Thyroid gland (tissue), 4 donors: ENCODE measurements around the gene NDUFA7.

Experiments used
- POLR2A ChIP-seq, 2 donors: fragments of 450-650 bp; IDR thresholded peaks; one replicate each; pipeline ENCODE4 v1.6.1; 2017; ENCODE audit warnings: antibody characterized with exemption in 2 of 2, mild to moderate bottlenecking in 2 of 2, moderate library complexity in 1 of 2
- TF ChIP-seq, protein P1 (sequence below), 6 experiments: fragments of 200-600 bp in 3 of 6; fragments of 450-650 bp in 3 of 6; sonication (generic) in 3 of 6; IDR thresholded peaks; one replicate each; pipeline ENCODE4 v1.5.1; 2016 to 2019; ENCODE audit warnings: antibody characterized with exemption in 6 of 6, mild to moderate bottlenecking in 2 of 6, inconsistent platforms in 1 of 6, moderate library complexity in 1 of 6

DNA sequence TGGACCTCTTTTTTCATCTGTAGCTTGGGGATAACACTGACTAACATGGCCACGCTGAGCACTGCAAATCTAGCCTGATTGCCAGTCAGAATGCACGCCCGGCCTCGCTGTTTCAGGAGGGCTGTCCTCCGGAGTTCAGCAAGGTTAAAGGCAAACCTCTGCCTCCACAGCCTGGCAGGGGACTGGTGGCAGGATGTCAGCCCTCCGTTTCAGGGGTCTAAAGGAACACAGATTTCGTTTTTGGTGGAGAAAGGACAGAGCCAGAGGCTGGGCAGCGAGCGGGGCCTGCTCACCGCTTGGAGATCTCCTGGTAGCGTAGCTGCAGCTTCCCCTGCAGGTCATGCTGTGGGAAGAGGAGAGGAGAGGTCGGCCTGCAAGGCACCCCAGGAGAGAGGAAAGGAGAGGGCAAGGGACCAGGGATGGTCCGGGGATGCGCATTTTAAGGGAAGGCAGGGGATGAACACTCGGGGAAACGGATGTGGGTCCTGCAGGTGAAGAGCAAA is 560 bp downstream of the NDUFA7 start:
- TF ChIP-seq, protein P1, sequence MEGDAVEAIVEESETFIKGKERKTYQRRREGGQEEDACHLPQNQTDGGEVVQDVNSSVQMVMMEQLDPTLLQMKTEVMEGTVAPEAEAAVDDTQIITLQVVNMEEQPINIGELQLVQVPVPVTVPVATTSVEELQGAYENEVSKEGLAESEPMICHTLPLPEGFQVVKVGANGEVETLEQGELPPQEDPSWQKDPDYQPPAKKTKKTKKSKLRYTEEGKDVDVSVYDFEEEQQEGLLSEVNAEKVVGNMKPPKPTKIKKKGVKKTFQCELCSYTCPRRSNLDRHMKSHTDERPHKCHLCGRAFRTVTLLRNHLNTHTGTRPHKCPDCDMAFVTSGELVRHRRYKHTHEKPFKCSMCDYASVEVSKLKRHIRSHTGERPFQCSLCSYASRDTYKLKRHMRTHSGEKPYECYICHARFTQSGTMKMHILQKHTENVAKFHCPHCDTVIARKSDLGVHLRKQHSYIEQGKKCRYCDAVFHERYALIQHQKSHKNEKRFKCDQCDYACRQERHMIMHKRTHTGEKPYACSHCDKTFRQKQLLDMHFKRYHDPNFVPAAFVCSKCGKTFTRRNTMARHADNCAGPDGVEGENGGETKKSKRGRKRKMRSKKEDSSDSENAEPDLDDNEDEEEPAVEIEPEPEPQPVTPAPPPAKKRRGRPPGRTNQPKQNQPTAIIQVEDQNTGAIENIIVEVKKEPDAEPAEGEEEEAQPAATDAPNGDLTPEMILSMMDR (IDR thresholded peaks at IDR 0.05), result no peak
- no peak for TF ChIP-seq POLR2A (IDR thresholded peaks at IDR 0.05)
